Fibroblast of lung (primary cell): Measurements from ENCODE around the gene ACAT2. TPM values are rescaled to one million over a fixed set of nuclear protein-coding genes. Genes with fewer than 3 reads are reported as not detected.

ENCODE experiments used
- DNase-seq, 2 donors: peaks; one replicate each; pipeline versions ENCODE4 v3.0.0 to v3.0.0-alpha.2; 2010; ENCODE audit warnings: low read depth in 2 of 2
- H2AFZ ChIP-seq: 2 replicates; pipeline ENCODE4 v1.5.1; 2012; ENCODE audit warnings: low read length, control low read depth, inconsistent platforms
- H3K27ac ChIP-seq: 2 replicates; pipeline ENCODE4 v1.5.1; 2011; ENCODE audit warnings: low read length, control low read depth; ENCODE audit not compliant: insufficient read depth
- H3K27me3 ChIP-seq: 2 replicates; pipeline ENCODE4 v1.5.1; 2011; ENCODE audit warnings: mild to moderate bottlenecking, low read length; ENCODE audit not compliant: control insufficient read depth, insufficient read depth
- H3K36me3 ChIP-seq: 2 replicates; pipeline ENCODE4 v1.5.1; 2011; ENCODE audit warnings: low read length; ENCODE audit not compliant: control insufficient read depth, insufficient read depth
- H3K4me1 ChIP-seq: 2 replicates; pipeline ENCODE4 v1.5.1; 2011; ENCODE audit warnings: low read length; ENCODE audit not compliant: control insufficient read depth, insufficient read depth; ENCODE audit errors: extremely low read depth
- H3K4me2 ChIP-seq: 2 replicates; pipeline ENCODE4 v1.5.1; 2011; ENCODE audit warnings: low read length, control low read depth; ENCODE audit not compliant: insufficient read depth; ENCODE audit errors: extremely low read depth
- H3K4me3 ChIP-seq, 4 experiments: fragments of 200-600 bp in 1 of 4; sonication (generic) in 1 of 4; replicated peaks in 1 of 4; 2 replicates each; pipeline ENCODE4 v1.5.1; 2011 to 2016; ENCODE audit warnings: low read length in 4 of 4, low read depth in 3 of 4, mild to moderate bottlenecking in 3 of 4, control low read depth in 2 of 4, inconsistent platforms in 1 of 4, mixed read lengths in 1 of 4; ENCODE audit not compliant: insufficient read depth in 1 of 4; ENCODE audit errors: control extremely low read depth in 1 of 4
- H3K79me2 ChIP-seq: 2 replicates; pipeline ENCODE4 v1.5.1; 2012; ENCODE audit warnings: mild to moderate bottlenecking, low read length, inconsistent platforms; ENCODE audit not compliant: control insufficient read depth, insufficient read depth
- H3K9ac ChIP-seq: 2 replicates; pipeline ENCODE4 v1.5.1; 2011; ENCODE audit warnings: mild to moderate bottlenecking, low read length, control low read depth; ENCODE audit not compliant: insufficient read depth
- H3K9me3 ChIP-seq: 2 replicates; pipeline ENCODE4 v1.5.1; 2012; ENCODE audit warnings: low read depth, low read length; ENCODE audit not compliant: control insufficient read depth, insufficient read depth
- H4K20me1 ChIP-seq: 2 replicates; pipeline ENCODE4 v1.5.1; 2011; ENCODE audit warnings: low read length; ENCODE audit not compliant: control insufficient read depth, insufficient read depth; ENCODE audit errors: extremely low read depth
- EZH2 ChIP-seq: IDR thresholded peaks from 2 replicates; pipeline ENCODE4 v1.5.1; 2012; ENCODE audit warnings: low read length, control low read depth, mild to moderate bottlenecking; ENCODE audit errors: missing control alignments
- polyA plus RNA-seq, 2 donors: library from polyadenylated mRNA; depleted of rRNA in 1 of 2; stranded (reverse) in 1 of 2; unstranded in 1 of 2; fragments of >200 nt; gene quantifications; 2 replicates each; pipeline ENCODE4 v1.2.1, GENCODE V29; 2011 to 2012; ENCODE audit warnings: missing spikeins in 1 of 2
- total RNA-seq: library from RNA; depleted of rRNA; stranded (reverse); fragments of >200 nt; gene quantifications from 2 replicates; pipeline ENCODE4 v1.2.1, GENCODE V29; 2014
- TF ChIP-seq, protein P1 (sequence below), 2 donors: IDR thresholded peaks in 1 of 2; conservative IDR thresholded peaks in 1 of 2; 1 replicate in 1 of 2; 2 replicates in 1 of 2; pipeline ENCODE4 v1.5.1; 2011 to 2012; ENCODE audit warnings: low read length in 2 of 2, control low read depth in 1 of 2, inconsistent platforms in 1 of 2, low read depth in 1 of 2, mild to moderate bottlenecking in 1 of 2

The ACAT2 gene
- total and polyA plus RNA-seq, 2 donors (not counting 1 experiment from before 2014, with no cell fraction given), result 108 to 121 TPM

DNA sequence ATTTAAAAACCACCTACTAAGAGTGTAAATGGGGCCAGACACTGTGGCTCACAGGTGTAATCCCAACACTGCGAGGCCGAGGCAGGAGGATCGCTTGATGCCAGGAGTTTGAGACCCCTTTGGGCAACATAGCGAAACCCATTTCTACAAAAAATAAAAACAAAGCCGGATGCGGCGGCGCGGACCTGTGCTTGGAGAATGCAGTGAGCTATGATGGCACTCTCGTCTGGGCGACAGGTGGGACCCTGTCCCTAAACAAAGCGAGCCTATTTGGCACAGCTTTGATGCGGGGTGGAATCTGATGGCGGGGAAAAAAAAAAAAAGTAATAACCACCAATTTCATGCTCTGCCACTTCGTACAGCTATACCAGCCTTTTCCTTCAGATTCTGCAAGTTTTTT lies 26.4 kb downstream of the ACAT2 start:
- Histone ChIP-seq H3K4me3 (peak overlapping the region; percentile 72 to 94 (median 84)), H3K4me1 (peaks cover 14% of the 10 kb centered on the region), H3K79me2 (peaks cover 81% of the 10 kb centered on the region), H3K9ac (peak overlapping the region; percentile 95), H2AFZ (no peak overlapping the region), H3K4me2 (peak overlapping the region; percentile 93), H3K36me3 (peaks cover 10% of the 10 kb centered on the region), H3K27me3 (no peaks in the 10 kb centered on the region), H3K27ac (peak overlapping the region; percentile 85), H3K9me3 (no peaks in the 10 kb centered on the region), H4K20me1 (no peaks in the 10 kb centered on the region)
- TF ChIP-seq, protein P1, sequence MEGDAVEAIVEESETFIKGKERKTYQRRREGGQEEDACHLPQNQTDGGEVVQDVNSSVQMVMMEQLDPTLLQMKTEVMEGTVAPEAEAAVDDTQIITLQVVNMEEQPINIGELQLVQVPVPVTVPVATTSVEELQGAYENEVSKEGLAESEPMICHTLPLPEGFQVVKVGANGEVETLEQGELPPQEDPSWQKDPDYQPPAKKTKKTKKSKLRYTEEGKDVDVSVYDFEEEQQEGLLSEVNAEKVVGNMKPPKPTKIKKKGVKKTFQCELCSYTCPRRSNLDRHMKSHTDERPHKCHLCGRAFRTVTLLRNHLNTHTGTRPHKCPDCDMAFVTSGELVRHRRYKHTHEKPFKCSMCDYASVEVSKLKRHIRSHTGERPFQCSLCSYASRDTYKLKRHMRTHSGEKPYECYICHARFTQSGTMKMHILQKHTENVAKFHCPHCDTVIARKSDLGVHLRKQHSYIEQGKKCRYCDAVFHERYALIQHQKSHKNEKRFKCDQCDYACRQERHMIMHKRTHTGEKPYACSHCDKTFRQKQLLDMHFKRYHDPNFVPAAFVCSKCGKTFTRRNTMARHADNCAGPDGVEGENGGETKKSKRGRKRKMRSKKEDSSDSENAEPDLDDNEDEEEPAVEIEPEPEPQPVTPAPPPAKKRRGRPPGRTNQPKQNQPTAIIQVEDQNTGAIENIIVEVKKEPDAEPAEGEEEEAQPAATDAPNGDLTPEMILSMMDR (conservative IDR thresholded peaks at IDR 0.05 in 1 of 2, IDR thresholded peaks at IDR 0.05 in 1 of 2; ENCODE audit: low read depth in 1 of 2, low read length in 2 of 2), result no peak
- no peak for TF ChIP-seq EZH2
- DNase-seq, result no peak

DNA sequence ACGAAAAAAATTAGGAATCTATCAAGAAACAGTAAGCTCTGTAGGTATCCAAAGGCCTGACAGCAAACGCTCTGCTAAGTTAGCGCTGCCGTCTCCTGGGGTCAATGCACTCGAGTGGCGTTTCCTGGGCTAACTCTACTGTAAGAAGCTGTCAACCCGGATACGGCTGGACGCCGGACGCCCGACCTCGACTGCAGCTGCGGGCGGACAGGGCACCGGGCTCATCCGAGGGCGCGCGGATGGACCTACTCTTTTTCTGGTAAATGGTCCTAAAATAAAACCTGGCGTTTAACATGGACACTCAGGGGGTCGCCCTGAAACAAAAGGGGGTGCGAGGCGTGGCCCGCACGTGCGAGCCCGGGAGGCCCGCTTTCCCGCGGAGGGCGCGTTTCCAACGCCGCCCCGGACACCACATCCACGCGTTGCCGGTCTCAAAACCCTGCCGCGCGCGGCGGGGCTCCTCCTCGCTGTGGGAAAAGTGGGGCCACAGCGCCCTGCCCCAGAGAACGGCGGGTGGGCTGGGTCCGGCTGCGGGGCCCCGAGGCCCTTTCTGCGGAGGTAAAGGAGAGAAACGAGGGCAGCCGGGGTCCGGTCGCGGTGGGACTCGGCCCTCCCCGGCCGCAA lies 27.0 kb downstream of the ACAT2 start:
- Histone ChIP-seq H3K9ac (peak overlapping the region; percentile 95), H3K79me2 (peaks cover 78% of the 10 kb centered on the region), H3K9me3 (no peaks in the 10 kb centered on the region), H2AFZ (peak overlapping the region; percentile 71), H3K4me3 (peak overlapping the region; percentile 72 to 94 (median 84)), H4K20me1 (no peaks in the 10 kb centered on the region), H3K4me2 (peak overlapping the region; percentile 93), H3K4me1 (peaks cover 14% of the 10 kb centered on the region), H3K36me3 (peaks cover 9% of the 10 kb centered on the region), H3K27ac (peak overlapping the region; percentile 85), H3K27me3 (no peaks in the 10 kb centered on the region)
- no peak for TF ChIP-seq EZH2
- TF ChIP-seq, protein P1 (conservative IDR thresholded peaks at IDR 0.05 in 1 of 2, IDR thresholded peaks at IDR 0.05 in 1 of 2; ENCODE audit: low read depth in 1 of 2, low read length in 2 of 2), result no peak
- DNase-seq, result peak; percentile 41 to 46

DNA sequence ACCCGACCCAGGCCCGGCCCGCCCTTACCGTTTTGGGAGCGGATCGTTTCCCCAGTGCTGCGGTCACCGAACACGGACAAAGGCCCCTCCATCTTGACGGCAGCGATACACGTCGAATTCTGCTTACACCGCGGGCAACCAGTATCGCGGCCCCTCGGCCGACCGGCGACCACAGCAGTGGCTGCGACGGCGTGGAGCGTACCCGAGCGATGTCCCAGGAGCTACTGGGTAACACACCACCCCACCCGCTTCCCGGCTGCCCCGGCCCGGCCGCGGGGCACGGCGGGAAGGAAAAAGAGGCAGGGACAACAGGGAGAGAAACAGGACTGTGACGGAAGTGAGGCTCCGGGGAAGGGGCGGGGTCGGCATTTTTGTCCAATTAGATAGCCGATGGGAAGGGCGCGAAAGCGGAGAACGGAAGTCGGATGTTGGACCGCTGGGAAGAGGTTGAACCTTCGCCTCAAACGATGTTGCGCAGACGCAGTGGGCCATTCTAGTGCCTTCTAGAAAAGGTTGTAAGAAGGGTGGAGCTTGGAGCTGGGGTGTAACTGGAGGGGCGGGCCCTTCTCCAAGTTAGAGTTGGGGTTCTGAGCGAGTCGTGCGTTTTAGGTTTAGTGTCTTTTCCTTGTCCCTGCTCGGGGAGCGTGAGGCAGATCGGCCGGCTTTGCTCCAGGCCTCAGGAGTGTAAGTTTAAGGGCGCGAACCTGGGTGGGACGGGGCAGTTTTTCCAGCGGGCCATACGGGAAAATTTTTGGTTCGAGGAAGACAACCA lies 27.7 kb downstream of the ACAT2 start, which contains the start of gene TCP1:
Gene TCP1 (minus strand): TSS at position 226 of the 772 bp plus-strand sequence. CDS start 134 bp downstream, at position 92.
- H3K9ac ChIP-seq, result peak within 1 kb of the TSS; percentile 95
- peaks cover 14% of the 10 kb centered on the region for H3K4me1 ChIP-seq
- peak within 1 kb of the TSS; percentile 93 for H3K4me2 ChIP-seq
- H3K27ac ChIP-seq, result peak within 1 kb of the TSS; percentile 85
- H3K4me3 ChIP-seq, result peak within 1 kb of the TSS; percentile 72 to 98 (median 90)
- H3K27me3 ChIP-seq, result no peaks in the 10 kb centered on the region
- peaks cover 80% of the 10 kb centered on the region for H3K79me2 ChIP-seq
- H4K20me1 ChIP-seq, result no peaks in the 10 kb centered on the region
- TF ChIP-seq, protein P1 (conservative IDR thresholded peaks at IDR 0.05 in 1 of 2, IDR thresholded peaks at IDR 0.05 in 1 of 2; ENCODE audit: low read depth in 1 of 2, low read length in 2 of 2), result no peak
- no peak for TF ChIP-seq EZH2
- peak within 1 kb of the TSS; percentile 89 for H2AFZ ChIP-seq
- no peaks in the 10 kb centered on the region for H3K9me3 ChIP-seq
- peaks cover 9% of the 10 kb centered on the region for H3K36me3 ChIP-seq
- DNase-seq, result peak; percentile 99 to 100
